Measurements from ENCODE around the gene CRNKL1.

The CRNKL1 gene

GRCh38 chr20:20060234-20060998 lies 8.2 kb upstream of the CRNKL1 start:
- FAIRE-seq: no peak

GRCh38 chr20:20051767-20052073 lies 546 bp downstream of the CRNKL1 start:
- no peak for FAIRE-seq

GRCh38 chr20:20039752-20040387 lies 12.4 kb downstream of the CRNKL1 start:
- FAIRE-seq: no peak

GRCh38 chr20:20038586-20038985 lies 13.7 kb downstream of the CRNKL1 start:
- FAIRE-seq: no peak

- no peak for FAIRE-seq
These were observed 14.3 kb downstream of the CRNKL1 start for GRCh38 chr20:20037960-20038359.

GRCh38 chr20:20036756-20037155 lies 15.5 kb downstream of the CRNKL1 start:
- no peak for FAIRE-seq

GRCh38 chr20:20034486-20034885 lies 17.8 kb downstream of the CRNKL1 start:
- FAIRE-seq: no peak

GRCh38 chr20:20031790-20032189 lies 20.5 kb downstream of the CRNKL1 start:
- FAIRE-seq: no peak

GRCh38 chr20:20027284-20027683 lies 25.0 kb downstream of the CRNKL1 start:
- FAIRE-seq: no peak

- FAIRE-seq: no peak
These were observed 27.3 kb downstream of the CRNKL1 start for GRCh38 chr20:20024942-20025341.

- no peak for FAIRE-seq
These were observed 28.9 kb downstream of the CRNKL1 start for GRCh38 chr20:20023395-20023794.

GRCh38 chr20:20022498-20022897 lies 29.8 kb downstream of the CRNKL1 start:
- FAIRE-seq: no peak

GRCh38 chr20:20021835-20022234 lies 30.4 kb downstream of the CRNKL1 start:
- FAIRE-seq: no peak

- FAIRE-seq: no peak
These were observed 31.4 kb downstream of the CRNKL1 start for GRCh38 chr20:20020908-20021307.

- no peak for FAIRE-seq
These were observed 33.1 kb downstream of the CRNKL1 start for GRCh38 chr20:20019123-20019522.

GRCh38 chr20:20018366-20018765 lies 33.9 kb downstream of the CRNKL1 start:
- no peak for FAIRE-seq

GRCh38 chr20:20017844-20018185 lies 34.5 kb downstream of the CRNKL1 start:
- FAIRE-seq: no peak

GRCh38 chr20:20017001-20017843 lies 35.0 kb downstream of the CRNKL1 start, which contains the start of gene NAA20:
NAA20 (plus strand) TSS chr20:20017362; CDS start chr20:20017397, 35 bp downstream.
- no peak for FAIRE-seq

GRCh38 chr20:20014659-20015058 lies 37.6 kb downstream of the CRNKL1 start:
- no peak for FAIRE-seq

GRCh38 chr20:20012541-20012940 lies 39.7 kb downstream of the CRNKL1 start:
- FAIRE-seq: no peak

GRCh38 chr20:20010639-20011500 lies 41.4 kb downstream of the CRNKL1 start:
- no peak for FAIRE-seq

GRCh38 chr20:20009784-20010253 lies 42.4 kb downstream of the CRNKL1 start:
- FAIRE-seq: no peak

- no peak for FAIRE-seq
These were observed 46.9 kb downstream of the CRNKL1 start for GRCh38 chr20:20005342-20005741.
